GM18520 (cell line): Measurements from ENCODE around the gene ORC2.

Source experiments
- ATAC-seq: cut with Tn5 transposase; IDR thresholded peaks from one replicate; pipeline ENCODE4 v1.9.1; 2021; ENCODE audit not compliant: unreplicated experiment

The ORC2 gene

DNA sequence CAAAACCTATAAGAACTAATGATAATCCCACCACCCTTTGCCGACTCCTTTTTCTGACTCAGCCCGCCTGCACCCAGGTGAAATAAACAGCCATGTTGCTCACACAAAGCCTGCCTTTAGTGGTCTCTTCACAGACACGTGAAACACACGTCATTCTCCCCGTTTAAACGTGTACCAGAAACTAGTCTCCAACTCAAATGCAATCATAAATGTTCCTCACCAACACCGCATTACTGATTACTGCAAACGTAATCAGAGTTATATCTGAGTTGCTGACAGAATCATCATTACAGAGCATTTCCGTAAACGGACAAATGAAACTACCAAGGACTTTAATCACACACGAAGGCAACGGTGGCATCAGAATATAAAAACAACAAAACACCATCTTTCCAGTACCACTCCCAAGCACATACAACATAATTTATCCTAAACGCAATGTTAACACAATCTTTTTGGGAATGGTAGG, 100.9 kb downstream of the ORC2 start:
- no peak for ATAC-seq

DNA sequence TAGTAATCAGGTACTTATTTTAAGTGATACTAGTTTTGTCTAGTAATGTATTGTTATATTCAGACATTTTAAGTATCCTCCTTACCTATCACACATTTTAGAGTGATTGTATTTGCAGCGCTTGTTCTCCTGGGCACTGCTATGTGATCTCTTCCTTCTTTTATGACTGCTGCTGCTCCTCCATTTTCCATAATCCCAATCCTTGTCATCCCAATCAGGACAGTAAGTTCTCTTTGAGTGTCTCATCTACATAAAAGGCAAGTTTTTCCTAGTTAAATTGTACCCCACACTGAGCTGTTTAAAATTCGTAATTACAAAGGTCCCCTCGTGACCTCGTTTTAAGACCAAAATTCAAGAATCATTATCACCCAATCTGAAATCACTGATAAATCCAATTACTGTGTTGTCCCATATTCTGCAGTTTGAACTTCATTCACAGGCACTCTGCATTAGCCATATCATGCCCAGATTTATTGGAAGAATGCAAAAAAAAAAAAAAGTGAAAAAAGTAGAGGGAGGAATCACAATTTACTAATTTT, 101.8 kb downstream of the ORC2 start:
- ATAC-seq = no peak

DNA sequence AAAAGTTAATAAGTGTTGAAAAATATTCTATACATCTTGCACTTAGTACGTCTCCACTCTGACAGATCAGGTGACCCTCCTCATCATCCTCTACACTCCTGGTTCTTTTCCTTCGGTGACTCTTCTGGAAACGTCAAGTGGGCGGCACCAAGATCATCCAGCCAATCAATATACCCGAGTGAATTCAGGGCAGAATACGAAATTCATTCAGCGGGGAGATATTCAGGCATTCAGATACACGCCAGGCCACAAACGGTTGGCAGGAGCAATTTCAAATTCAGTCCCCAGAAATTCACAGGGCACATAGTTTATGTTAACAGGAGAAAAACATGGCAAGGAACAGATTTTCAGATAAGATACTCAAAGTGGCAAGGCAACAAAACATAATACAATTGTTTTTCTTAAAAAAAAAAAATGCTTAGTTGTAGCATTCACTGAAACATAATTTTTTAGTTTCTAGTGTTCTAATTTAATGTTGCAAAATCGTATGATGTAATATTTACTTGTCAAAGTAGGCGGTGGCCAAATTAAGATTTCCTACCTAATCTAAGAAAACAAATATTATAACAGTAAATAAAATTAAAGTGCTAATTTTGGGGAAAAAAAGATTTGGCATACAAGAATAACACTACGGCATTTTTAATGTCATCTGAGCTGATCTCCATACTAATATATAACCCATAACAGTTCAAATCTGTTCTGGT, 103.2 kb downstream of the ORC2 start:
- no peak for ATAC-seq
